Prostate gland (tissue), 2 donors: ENCODE results near the gene NPIPB8.
"Not testable (repeated sequence)": the region's sequence is repeated elsewhere in the genome, so short reads cannot be mapped to it uniquely, and the experiment has no call there.

Experiments used
- POLR2A ChIP-seq: fragments of 450-650 bp; IDR thresholded peaks from one replicate; pipeline ENCODE4 v1.6.1; 2016; ENCODE audit warnings: antibody characterized with exemption, mild to moderate bottlenecking
- POLR2AphosphoS5 ChIP-seq: sonication (generic); formaldehyde crosslinking; IDR thresholded peaks from one replicate; pipeline ENCODE4 v1.6.1; 2017; ENCODE audit warnings: antibody characterized with exemption
- TF ChIP-seq, protein P1 (sequence below), 4 experiments: fragments of 200-600 bp in 2 of 4; fragments of 450-650 bp in 2 of 4; sonication (generic) in 2 of 4; IDR thresholded peaks; 1 replicate in 3 of 4; 2 replicates in 1 of 4; pipeline ENCODE4 v1.5.1; 2016 to 2019; ENCODE audit warnings: antibody characterized with exemption in 4 of 4, mild to moderate bottlenecking in 2 of 4, moderate library complexity in 2 of 4

DNA sequence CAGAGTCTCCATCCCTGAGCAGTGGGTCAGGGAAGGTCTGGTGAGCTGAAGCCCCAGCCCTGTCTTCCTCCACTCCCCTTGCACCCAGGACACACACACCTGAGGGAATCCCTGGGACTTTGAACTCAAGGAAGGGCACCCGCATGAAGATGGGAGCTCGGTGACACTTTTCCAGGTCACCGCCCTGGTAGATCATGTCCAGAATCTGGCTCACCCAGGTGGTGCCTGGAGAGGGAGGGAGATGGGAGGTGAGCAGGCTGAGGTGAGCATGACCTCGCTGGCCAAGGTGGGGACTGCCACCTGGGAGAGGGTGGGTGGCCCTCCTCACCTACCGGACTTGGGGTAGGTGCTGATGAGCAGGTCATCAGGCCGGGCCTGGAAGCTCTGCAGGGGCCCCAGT, 42.4 kb upstream of the NPIPB8 start:
- TF ChIP-seq, protein P1, sequence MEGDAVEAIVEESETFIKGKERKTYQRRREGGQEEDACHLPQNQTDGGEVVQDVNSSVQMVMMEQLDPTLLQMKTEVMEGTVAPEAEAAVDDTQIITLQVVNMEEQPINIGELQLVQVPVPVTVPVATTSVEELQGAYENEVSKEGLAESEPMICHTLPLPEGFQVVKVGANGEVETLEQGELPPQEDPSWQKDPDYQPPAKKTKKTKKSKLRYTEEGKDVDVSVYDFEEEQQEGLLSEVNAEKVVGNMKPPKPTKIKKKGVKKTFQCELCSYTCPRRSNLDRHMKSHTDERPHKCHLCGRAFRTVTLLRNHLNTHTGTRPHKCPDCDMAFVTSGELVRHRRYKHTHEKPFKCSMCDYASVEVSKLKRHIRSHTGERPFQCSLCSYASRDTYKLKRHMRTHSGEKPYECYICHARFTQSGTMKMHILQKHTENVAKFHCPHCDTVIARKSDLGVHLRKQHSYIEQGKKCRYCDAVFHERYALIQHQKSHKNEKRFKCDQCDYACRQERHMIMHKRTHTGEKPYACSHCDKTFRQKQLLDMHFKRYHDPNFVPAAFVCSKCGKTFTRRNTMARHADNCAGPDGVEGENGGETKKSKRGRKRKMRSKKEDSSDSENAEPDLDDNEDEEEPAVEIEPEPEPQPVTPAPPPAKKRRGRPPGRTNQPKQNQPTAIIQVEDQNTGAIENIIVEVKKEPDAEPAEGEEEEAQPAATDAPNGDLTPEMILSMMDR (IDR thresholded peaks at IDR 0.05) = not testable (repeated sequence)
- not testable (repeated sequence) for TF ChIP-seq POLR2A, POLR2AphosphoS5
